CD14-positive monocyte (primary cell): ENCODE data around the gene NKAIN4. TPM values are rescaled to one million over a fixed set of nuclear protein-coding genes. Genes with fewer than 3 reads are reported as not detected.

Experiments
- DNase-seq, 3 donors: peaks; one replicate each; pipeline ENCODE4 v3.0.0-alpha.2; 2011 to 2022
- H2AFZ ChIP-seq: 2 replicates; pipeline ENCODE4 v1.6.0; 2012; ENCODE audit warnings: mild to moderate bottlenecking, low read depth, low read length, inconsistent platforms; ENCODE audit not compliant: insufficient read depth, poor library complexity, severe bottlenecking
- H3K27ac ChIP-seq, 2 donors: 1 replicate in 1 of 2; 2 replicates in 1 of 2; pipeline ENCODE4 v1.5.1; 2012 to 2013; ENCODE audit warnings: low read length in 2 of 2, control low read depth in 1 of 2, inconsistent platforms in 1 of 2, low read depth in 1 of 2, mild to moderate bottlenecking in 1 of 2
- H3K27me3 ChIP-seq, 2 donors: one replicate each; pipeline versions ENCODE4 v1.6.0 to v1.6.1; 2011 to 2013; ENCODE audit warnings: low read length in 2 of 2; ENCODE audit not compliant: control insufficient read depth in 2 of 2, insufficient read depth in 2 of 2
- H3K36me3 ChIP-seq, 2 donors: replicated peaks in 1 of 2; 1 replicate in 1 of 2; 2 replicates in 1 of 2; pipeline versions ENCODE4 v1.5.1 to v1.6.1; 2012 to 2013; ENCODE audit warnings: low read length in 2 of 2, control low read depth in 1 of 2, inconsistent platforms in 1 of 2, mild to moderate bottlenecking in 1 of 2; ENCODE audit not compliant: insufficient read depth in 2 of 2, control insufficient read depth in 1 of 2
- H3K4me1 ChIP-seq, 2 donors: 1 replicate in 1 of 2; 2 replicates in 1 of 2; pipeline versions ENCODE4 v1.5.1 to v1.6.1; 2012 to 2013; ENCODE audit warnings: low read length in 2 of 2, control low read depth in 1 of 2, inconsistent platforms in 1 of 2, mild to moderate bottlenecking in 1 of 2, moderate library complexity in 1 of 2; ENCODE audit not compliant: insufficient read depth in 2 of 2, control insufficient read depth in 1 of 2
- H3K4me2 ChIP-seq: replicated peaks from 2 replicates; pipeline ENCODE3; 2012; ENCODE audit warnings: low read length, moderate library complexity, mild to moderate bottlenecking; ENCODE audit not compliant: poor library complexity, severe bottlenecking; ENCODE audit errors: extremely low read depth
- H3K4me3 ChIP-seq, 3 experiments: fragments of 200-600 bp in 1 of 3; sonication (generic) in 1 of 3; replicated peaks in 1 of 3; 1 replicate in 2 of 3; 2 replicates in 1 of 3; pipeline ENCODE4 v1.5.1; 2011 to 2013; ENCODE audit warnings: low read length in 3 of 3, mild to moderate bottlenecking in 3 of 3, control low read depth in 2 of 3, low read depth in 2 of 3, inconsistent platforms in 1 of 3, moderate library complexity in 1 of 3
- H3K79me2 ChIP-seq: 2 replicates; pipeline ENCODE4 v1.6.0; 2012; ENCODE audit warnings: mild to moderate bottlenecking, control low read depth, inconsistent platforms, low read length, moderate library complexity; ENCODE audit not compliant: insufficient read depth
- H3K9ac ChIP-seq: 2 replicates; pipeline ENCODE4 v1.6.0; 2017; ENCODE audit warnings: low read length, mild to moderate bottlenecking; ENCODE audit not compliant: insufficient read depth, poor library complexity, severe bottlenecking
- H3K9me3 ChIP-seq, 2 donors: replicated peaks in 1 of 2; 1 replicate in 1 of 2; 2 replicates in 1 of 2; pipeline versions ENCODE4 v1.5.1 to v1.6.1; 2012 to 2013; ENCODE audit warnings: low read length in 2 of 2, control low read depth in 1 of 2; ENCODE audit not compliant: control insufficient read depth in 1 of 2, insufficient read depth in 1 of 2
- H4K20me1 ChIP-seq: 2 replicates; pipeline ENCODE4 v1.6.0; 2012; ENCODE audit warnings: mild to moderate bottlenecking, low read length, control low read depth, moderate library complexity; ENCODE audit not compliant: insufficient read depth
- H3K27ac Mint-ChIP-seq, 7 donors: one replicate each; pipeline ENCODE4 v1.8.0; 2020; ENCODE audit warnings: mild to moderate bottlenecking in 7 of 7, mixed read lengths in 7 of 7, moderate library complexity in 6 of 7, inconsistent platforms in 2 of 7
- H3K27me3 Mint-ChIP-seq, 3 donors: one replicate each; pipeline ENCODE4 v1.8.0; 2021 to 2022; ENCODE audit warnings: low read depth in 3 of 3, mild to moderate bottlenecking in 3 of 3, mixed read lengths in 3 of 3, moderate library complexity in 3 of 3, inconsistent platforms in 1 of 3
- H3K36me3 Mint-ChIP-seq, 2 donors: one replicate each; pipeline ENCODE4 v1.8.0; 2020; ENCODE audit warnings: mixed read lengths in 2 of 2, inconsistent platforms in 1 of 2, mild to moderate bottlenecking in 1 of 2
- H3K4me1 Mint-ChIP-seq: one replicate; pipeline ENCODE4 v1.8.0; 2020; ENCODE audit warnings: mild to moderate bottlenecking, mixed read lengths
- H3K4me3 Mint-ChIP-seq, 2 donors: one replicate each; pipeline ENCODE4 v1.8.0; 2020; ENCODE audit warnings: mild to moderate bottlenecking in 2 of 2, mixed read lengths in 2 of 2, moderate library complexity in 1 of 2
- H3K9me3 Mint-ChIP-seq, 7 donors: one replicate each; pipeline ENCODE4 v1.8.0; 2020 to 2022; ENCODE audit warnings: mixed read lengths in 7 of 7, mild to moderate bottlenecking in 6 of 7, moderate library complexity in 6 of 7, inconsistent platforms in 2 of 7
- CTCF ChIP-seq: fragments of 200-600 bp; IDR thresholded peaks from one replicate; pipeline ENCODE4 v1.8.0; 2022; ENCODE audit warnings: antibody characterized with exemption, mild to moderate bottlenecking
- WGBS: methylation state at CpG from one replicate; pipeline ENCODE4 v1.1.5; 2013; ENCODE audit warnings: missing lambda C conversion rate; ENCODE audit not compliant: insufficient coverage; 5-methylcytosine and 5-hydroxymethylcytosine counted together
- intact Hi-C, 2 donors: fragments of 100-400 bp; cut with micrococcal nuclease; formaldehyde crosslinking; loops; one replicate each; pipeline versions ENCODE4 v1.15.0 to v1.15.1; 2023
- polyA plus RNA-seq, 3 donors: library from polyadenylated mRNA; depleted of rRNA in 1 of 3; unstranded in 2 of 3; stranded (reverse) in 1 of 3; fragments of 300-500 nt in 2 of 3; fragments of >200 nt in 1 of 3; fragmentation: Illumina TruSeq in 2 of 3; gene quantifications; 1 replicate in 2 of 3; 2 replicates in 1 of 3; pipeline ENCODE4 v1.2.3, GENCODE V29; 2012 to 2021

The NKAIN4 gene
- polyA plus RNA-seq, 3 donors = not detected

DNA sequence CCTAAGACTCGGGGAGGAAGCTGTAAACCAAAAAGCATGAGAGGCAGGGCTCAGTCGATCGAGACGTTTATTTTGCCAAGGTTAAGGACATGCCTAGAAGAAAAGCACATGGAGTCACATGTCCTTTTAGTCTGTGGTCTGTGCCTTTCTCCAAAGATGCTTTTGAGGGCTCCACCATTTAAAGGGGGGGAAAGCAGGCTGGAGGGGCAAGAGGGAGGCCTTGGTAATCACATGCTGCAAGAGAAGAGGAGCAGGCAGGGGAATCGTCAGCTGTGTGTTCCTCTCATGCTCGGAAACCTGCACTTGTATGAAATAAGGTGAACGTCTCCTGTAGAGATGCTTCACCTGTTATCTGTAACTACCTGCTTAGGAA lies 29.2 kb downstream of the NKAIN4 start:
- H4K20me1 ChIP-seq = no peaks in the 10 kb centered on the region
- no peak overlapping the region for H2AFZ ChIP-seq
- DNase-seq = no peak
- no peak for TF ChIP-seq CTCF
- H3K4me1 ChIP-seq = no peaks in the 10 kb centered on the region
- Mint-ChIP-seq H3K4me1 (no peaks in the 10 kb centered on the region), H3K27ac (no peak overlapping the region), H3K27me3 (peaks cover 31 to 37% (median 34%) of the 10 kb centered on the region in 3 donors), H3K36me3 (no peaks in the 10 kb centered on the region), H3K4me3 (no peak overlapping the region), H3K9me3 (peaks cover 0 to 2% (median 0%) of the 10 kb centered on the region in 7 donors)
- no peaks in the 10 kb centered on the region for H3K9me3 ChIP-seq
- H3K9ac ChIP-seq = no peak overlapping the region
- no peaks in the 10 kb centered on the region for H3K79me2 ChIP-seq
- 49% methylated on average over 7 of the region's 7 CpGs for WGBS
- intact Hi-C loops = no loop called here
- no peak overlapping the region for H3K4me3 ChIP-seq
- peaks cover under 1 to 14% of the 10 kb centered on the region in 2 donors for H3K27me3 ChIP-seq
- no peaks in the 10 kb centered on the region for H3K36me3 ChIP-seq
- H3K4me2 ChIP-seq = no peak overlapping the region
- H3K27ac ChIP-seq = no peak overlapping the region

GRCh38 chr20:63224412-63225081 lies 29.7 kb downstream of the NKAIN4 start:
- Histone ChIP-seq H3K79me2 (no peaks in the 10 kb centered on the region), H3K27me3 (peaks cover 0 to 10% of the 10 kb centered on the region in 2 donors), H3K4me3 (no peak overlapping the region), H2AFZ (no peak overlapping the region), H3K4me2 (no peak overlapping the region), H4K20me1 (no peaks in the 10 kb centered on the region), H3K9me3 (no peaks in the 10 kb centered on the region), H3K9ac (no peak overlapping the region), H3K4me1 (no peaks in the 10 kb centered on the region), H3K36me3 (no peaks in the 10 kb centered on the region), H3K27ac (no peak overlapping the region)
- peaks cover 29 to 35% (median 33%) of the 10 kb centered on the region in 3 donors for H3K27me3 Mint-ChIP-seq
- intact Hi-C loops = loop anchor here in 1 of 2 donors (5.0 kb wide), 1 partner anchor 48 kb away; the partner anchor contains the start of gene ARFGAP1
- no peak for TF ChIP-seq CTCF
- H3K36me3 Mint-ChIP-seq = no peaks in the 10 kb centered on the region
- 47% methylated on average over 16 of the region's 16 CpGs for WGBS
- no peak overlapping the region for H3K4me3 Mint-ChIP-seq
- H3K4me1 Mint-ChIP-seq = no peaks in the 10 kb centered on the region
- DNase-seq = no peak
- peaks cover 0 to 2% (median 0%) of the 10 kb centered on the region in 7 donors for H3K9me3 Mint-ChIP-seq
- H3K27ac Mint-ChIP-seq = no peak overlapping the region
